C4-2B (cell line): Measurements from ENCODE around the gene JPT2.
"Not testable (repeated sequence)": the region's sequence is repeated elsewhere in the genome, so short reads cannot be mapped to it uniquely, and the experiment has no call there.

Source experiments
- H3K27ac ChIP-seq: fragments of 450-650 bp; 2 replicates; pipeline ENCODE4 v1.5.1; 2017
- CTCF ChIP-seq: fragments of 450-650 bp; conservative IDR thresholded peaks from 2 replicates; pipeline ENCODE4 v1.5.1; 2017; ENCODE audit warnings: mild to moderate bottlenecking
- ZFX ChIP-seq: fragments of 450-650 bp; IDR thresholded peaks from 2 replicates; pipeline ENCODE4 v1.6.1; 2017

JPT2 gene

DNA sequence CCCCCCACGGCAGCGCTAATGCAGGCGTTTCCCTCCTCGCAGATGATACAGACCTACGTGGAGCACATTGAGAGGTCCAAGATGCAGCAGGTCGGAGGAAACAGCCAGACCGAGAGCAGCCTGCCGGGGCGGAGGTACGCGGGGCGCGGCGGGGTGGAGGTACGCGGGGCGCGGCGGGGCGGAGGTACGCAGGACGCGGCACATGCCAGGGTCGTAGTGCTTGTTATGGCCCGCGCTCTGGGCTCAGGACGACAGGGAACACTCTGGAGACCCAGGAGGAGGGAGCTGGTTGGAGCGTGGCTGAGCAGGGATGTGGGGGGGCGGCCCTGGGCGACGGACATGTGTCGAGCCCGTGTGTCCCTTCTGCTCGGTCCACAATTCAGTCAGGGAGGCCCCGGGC is 51.4 kb downstream of the JPT2 start:
- TF ChIP-seq ZFX (no peak), CTCF (no peak)
- no peak overlapping the region for H3K27ac ChIP-seq

DNA sequence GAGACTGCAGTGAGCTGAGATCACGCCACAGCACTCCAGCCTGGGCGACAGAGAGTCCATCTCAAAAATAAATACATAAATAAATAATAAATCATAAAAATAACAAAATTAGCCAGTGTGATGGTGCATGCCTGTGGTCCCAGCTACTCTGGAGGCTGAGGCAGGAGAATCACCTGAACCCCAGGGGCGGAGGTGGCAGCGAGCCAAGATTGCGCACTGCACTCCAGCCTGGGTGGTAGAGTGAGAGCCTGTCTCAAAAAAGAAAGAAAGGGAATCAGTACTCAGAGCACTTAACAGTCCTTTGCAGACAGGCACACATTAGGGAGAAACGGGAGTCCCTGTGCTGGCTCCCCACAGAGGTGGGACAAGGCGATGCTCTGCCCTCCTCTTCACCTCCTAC is 53.0 kb downstream of the JPT2 start:
- TF ChIP-seq CTCF (no peak), ZFX (no peak)
- peak overlapping the region; percentile 23; the same call in 1 of the 2 replicates for H3K27ac ChIP-seq

GRCh38 chr16:1731603-1732002 is 53.5 kb downstream of the JPT2 start:
- TF ChIP-seq ZFX = no peak
- no peak for TF ChIP-seq CTCF

GRCh38 chr16:1732071-1732470 is 54.0 kb downstream of the JPT2 start:
- no peak for TF ChIP-seq CTCF
- TF ChIP-seq ZFX = no peak
- H3K27ac ChIP-seq = peak overlapping the region; percentile 23; the same call in 1 of the 2 replicates

More at GRCh38 chr16:1731603-1732002, 53.5 kb downstream of the JPT2 start:
- peak overlapping the region; percentile 23; the same call in 1 of the 2 replicates for H3K27ac ChIP-seq

- H3K27ac ChIP-seq = not testable (repeated sequence)
Observed at GRCh38 chr16:1732551-1732987, 54.5 kb downstream of the JPT2 start.

DNA sequence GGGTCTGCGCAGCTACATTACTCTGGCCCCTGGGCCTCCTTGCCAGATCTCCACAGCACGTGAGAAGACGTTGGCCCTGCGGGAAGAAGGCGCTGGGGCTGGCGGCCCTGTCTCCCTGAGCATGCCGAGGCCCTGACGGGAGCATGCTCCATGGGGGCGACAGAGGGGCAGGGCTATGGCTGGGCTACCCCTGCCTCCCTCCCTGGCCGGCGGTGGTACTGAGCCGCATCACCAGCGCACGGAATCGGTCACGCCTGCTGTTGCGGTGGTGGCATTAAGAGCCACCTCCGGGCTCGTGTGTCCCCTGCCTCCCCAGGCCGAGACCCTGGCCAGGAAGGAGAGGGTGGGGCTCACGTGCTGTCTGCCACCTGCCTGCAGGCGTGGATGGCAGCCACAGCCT is 56.0 kb downstream of the JPT2 start:
- no peak overlapping the region for H3K27ac ChIP-seq
- TF ChIP-seq ZFX = no peak
- no peak for TF ChIP-seq CTCF

- no peak overlapping the region for H3K27ac ChIP-seq
- TF ChIP-seq CTCF (no peak), ZFX (no peak)
Observed at GRCh38 chr16:1734816-1735215, 56.7 kb downstream of the JPT2 start.

DNA sequence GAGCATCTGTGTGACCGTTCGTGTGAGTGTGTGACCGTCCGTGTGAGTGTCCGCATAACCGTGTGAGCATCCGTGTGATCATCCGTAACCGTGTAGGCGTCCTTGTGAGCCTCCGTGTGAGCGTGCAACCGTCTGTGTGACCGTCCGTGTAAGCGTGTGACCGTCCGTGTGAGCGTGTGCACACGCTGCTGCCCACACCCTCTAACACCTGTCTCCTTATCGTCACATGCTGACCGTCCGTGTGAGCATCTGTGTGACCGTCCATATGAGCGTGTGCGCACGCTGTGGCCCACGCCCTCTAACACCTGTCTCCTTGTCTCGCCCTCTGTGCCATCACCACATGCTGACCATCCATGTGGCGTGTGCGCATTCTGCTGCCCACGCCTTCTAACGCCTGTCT is 62.2 kb downstream of the JPT2 start:
- TF ChIP-seq ZFX (no peak), CTCF (no peak)
- no peak overlapping the region for H3K27ac ChIP-seq
